HCT116 (cell line): ENCODE data around the gene PIGM. TPM values are rescaled to one million over a fixed set of nuclear protein-coding genes. Genes with fewer than 3 reads are reported as not detected.

Experiments used
- ATAC-seq: fragments of 200-7000 bp; cut with Tn5 transposase; 2 replicates; pipeline ENCODE4 v1.9.1; 2020; ENCODE audit warnings: mild to moderate bottlenecking, moderate library complexity
- BruUV-seq: library from RNA; stranded (reverse); fragments of 400-500 nt; replicated peaks from 2 replicates; lab custom pipeline; 2021; lab: Mats Ljungman, UMichigan
- CTCF ChIA-PET: fragments of 300-600 bp; sonication (Branson Sonifier 250); formaldehyde crosslinking; loops from one replicate; lab custom pipeline; 2021; ENCODE audit warnings: antibody characterized with exemption; lab: Charles Lee
- POLR2A ChIA-PET: fragments of 300-600, 350-600 bp; sonication (Branson Sonifier 250); formaldehyde crosslinking; loops from one replicate; lab custom pipeline; 2021; ENCODE audit warnings: antibody characterized with exemption; lab: Charles Lee
- RAD21 ChIA-PET, 2 experiments: fragments of 300-600 bp; sonication (Branson Sonifier 250); formaldehyde crosslinking; loops; one replicate each; lab custom pipeline; 2023; ENCODE audit warnings: low total read pairs in 2 of 2; ENCODE audit not compliant: uncharacterized antibody in 2 of 2, unreplicated experiment in 2 of 2, low non-redundant PET in 1 of 2; lab: Charles Lee
- DNase-seq: peaks from one replicate; pipeline ENCODE4 v3.0.0-alpha.2; 2010; ENCODE audit warnings: low read depth, low spot score
- H2AFZ ChIP-seq: fragments of 200-600 bp; shearing (Covaris generic), sonication (generic); 2 replicates; pipeline ENCODE4 v1.6.1; 2017; ENCODE audit warnings: low read depth, mixed run types, mixed read lengths, antibody characterized with exemption, low read length; ENCODE audit not compliant: poor library complexity, severe bottlenecking
- H3K27ac ChIP-seq: 2 replicates; pipeline ENCODE4 v1.5.1; 2012; ENCODE audit warnings: low read depth, low read length
- H3K27me3 ChIP-seq: fragments of 200-600 bp; sonication (generic); 2 replicates; pipeline ENCODE4 v1.6.1; 2016; ENCODE audit warnings: mixed run types, low read length, mixed read lengths; ENCODE audit not compliant: insufficient read depth
- H3K36me3 ChIP-seq, 2 experiments: fragments of 200-500 bp in 1 of 2; fragments of 200-600 bp in 1 of 2; sonication (Bioruptor generic) in 1 of 2; sonication (generic) in 1 of 2; 2 replicates each; pipeline versions ENCODE4 v1.5.1 to v1.6.1; 2014 to 2016; ENCODE audit warnings: low read length in 2 of 2, inconsistent platforms in 1 of 2, mixed read lengths in 1 of 2, mixed run types in 1 of 2; ENCODE audit not compliant: insufficient read depth in 2 of 2, control insufficient read depth in 1 of 2
- H3K4me1 ChIP-seq, 2 experiments: fragments of 200-600 bp in 1 of 2; sonication (generic) in 1 of 2; 2 replicates each; pipeline versions ENCODE4 v1.5.1 to v1.6.1; 2012 to 2017; ENCODE audit warnings: low read length in 2 of 2, inconsistent platforms in 1 of 2, mild to moderate bottlenecking in 1 of 2, mixed read lengths in 1 of 2, mixed run types in 1 of 2, moderate library complexity in 1 of 2; ENCODE audit not compliant: insufficient read depth in 2 of 2, control insufficient read depth in 1 of 2
- H3K4me2 ChIP-seq: fragments of 200-600 bp; sonication (generic); 2 replicates; pipeline ENCODE4 v1.6.1; 2017; ENCODE audit warnings: mixed run types, low read length, mixed read lengths
- H3K4me3 ChIP-seq, 2 experiments: fragments of 200-600 bp in 1 of 2; sonication (generic) in 1 of 2; replicated peaks in 1 of 2; 2 replicates each; pipeline ENCODE4 v1.5.1; 2011 to 2016; ENCODE audit warnings: low read length in 2 of 2, control low read depth in 1 of 2, low read depth in 1 of 2, mild to moderate bottlenecking in 1 of 2, mixed read lengths in 1 of 2, mixed run types in 1 of 2
- H3K79me2 ChIP-seq: fragments of 200-600 bp; sonication (generic); 2 replicates; pipeline ENCODE4 v1.6.1; 2017; ENCODE audit warnings: mild to moderate bottlenecking, mixed run types, low read length, moderate library complexity, mixed read lengths; ENCODE audit not compliant: insufficient read depth
- H3K9ac ChIP-seq: fragments of 200-600 bp; sonication (generic); 2 replicates; pipeline ENCODE4 v1.6.1; 2016; ENCODE audit warnings: low read length, mixed read lengths
- H3K9me2 ChIP-seq: fragments of 200-600 bp; sonication (generic), shearing (Covaris generic); 2 replicates; pipeline ENCODE4 v1.6.1; 2017; ENCODE audit warnings: mixed run types, mild to moderate bottlenecking, moderate library complexity; ENCODE audit not compliant: insufficient read depth
- H3K9me3 ChIP-seq, 2 experiments: fragments of 200-500 bp in 1 of 2; fragments of 200-600 bp in 1 of 2; sonication (Bioruptor generic) in 1 of 2; sonication (generic) in 1 of 2; 2 replicates each; pipeline ENCODE4 v1.6.1; 2014 to 2017; ENCODE audit warnings: low read length in 2 of 2, mixed read lengths in 2 of 2, inconsistent platforms in 1 of 2, low read depth in 1 of 2, mild to moderate bottlenecking in 1 of 2, mixed run types in 1 of 2, moderate library complexity in 1 of 2; ENCODE audit not compliant: control insufficient read depth in 1 of 2, insufficient read depth in 1 of 2
- H4K20me1 ChIP-seq: fragments of 200-600 bp; sonication (generic), shearing (Covaris generic); 2 replicates; pipeline ENCODE4 v1.6.1; 2017; ENCODE audit warnings: mixed run types, mild to moderate bottlenecking, moderate library complexity; ENCODE audit not compliant: insufficient read depth
- ATF3 ChIP-seq: IDR thresholded peaks from 2 replicates; pipeline ENCODE4 v1.6.1; 2012
- CBX3 ChIP-seq: IDR thresholded peaks from 2 replicates; pipeline ENCODE4 v1.6.1; 2012; ENCODE audit warnings: low read depth
- EZH2phosphoT487 ChIP-seq: fragments of 200-600 bp; IDR thresholded peaks from 2 replicates; pipeline ENCODE4 v1.6.1; 2018; ENCODE audit warnings: antibody characterized with exemption, borderline replicate concordance
- FOSL1 ChIP-seq: IDR thresholded peaks from 2 replicates; pipeline ENCODE4 v1.6.1; 2012; ENCODE audit warnings: low read depth
- RAD21 ChIP-seq: IDR thresholded peaks from 2 replicates; pipeline ENCODE4 v1.6.1; 2012; ENCODE audit warnings: low read depth, mild to moderate bottlenecking
- SRF ChIP-seq: IDR thresholded peaks from 2 replicates; pipeline ENCODE4 v1.6.1; 2012; ENCODE audit warnings: low read depth
- YY1 ChIP-seq: IDR thresholded peaks from 2 replicates; pipeline ENCODE4 v1.6.1; 2011; ENCODE audit warnings: low read length, low read depth, moderate library complexity, mild to moderate bottlenecking; ENCODE audit not compliant: insufficient replicate concordance; ENCODE audit errors: extremely low read depth
- ZBTB33 ChIP-seq: IDR thresholded peaks from 2 replicates; pipeline ENCODE4 v1.6.1; 2011; ENCODE audit warnings: mild to moderate bottlenecking, low read length, moderate library complexity; ENCODE audit not compliant: insufficient replicate concordance; ENCODE audit errors: extremely low read depth
- ZFX ChIP-seq: fragments of 450-650 bp; IDR thresholded peaks from 2 replicates; pipeline ENCODE4 v1.6.1; 2017
- intact Hi-C: fragments of 100-400 bp; cut with micrococcal nuclease; formaldehyde crosslinking; loops from 2 replicates; pipeline ENCODE4 v1.10.0; 2022
- total RNA-seq: library from RNA; stranded (reverse); gene quantifications from one replicate; pipeline ENCODE4 v1.2.1, GENCODE V29; 2021; ENCODE audit not compliant: unreplicated experiment

Gene PIGM
- total RNA-seq, 1 experiment from 2014 or later, result 4.1 TPM

GRCh38 chr1:159989581-159989980, 42.2 kb downstream of the PIGM start:
- TF ChIP-seq FOSL1, result no peak
- no peak for TF ChIP-seq YY1
- no peak for TF ChIP-seq EZH2phosphoT487
- TF ChIP-seq ZFX, result no peak
- no peak for TF ChIP-seq RAD21
- TF ChIP-seq SRF, result no peak
- TF ChIP-seq ZBTB33, result no peak
- no peak for TF ChIP-seq ATF3
- TF ChIP-seq CBX3, result no peak
- TF ChIP-seq, all 23 proteins: peak for 0
- CTCF ChIA-PET, result interaction anchor here (3.3 kb wide), 1 partner anchor 17 kb away, joined by 16 read pairs; no protein-coding TSS in a partner anchor
- Histone ChIP-seq H3K27ac (no peak overlapping the region), H3K9ac (no peak overlapping the region), H3K79me2 (no peaks in the 10 kb centered on the region), H3K36me3 (no peaks in the 10 kb centered on the region), H3K4me2 (no peak overlapping the region), H2AFZ (no peak overlapping the region), H3K9me3 (no peaks in the 10 kb centered on the region), H4K20me1 (no peaks in the 10 kb centered on the region), H3K4me1 (peaks cover 0 to 4% of the 10 kb centered on the region in 2 experiments; a peak in 1 of 4 replicates), H3K4me3 (no peak overlapping the region), H3K9me2 (no peaks in the 10 kb centered on the region), H3K27me3 (peaks cover 6% of the 10 kb centered on the region; the same call in 1 of the 2 replicates)
- intact Hi-C loops, result no loop called here
- POLR2A ChIA-PET, result no interaction called here
- no peak for DNase-seq
- no TSS peak for BruUV-seq
- ATAC-seq, result no peak
- RAD21 ChIA-PET, result no interaction called here
